HG03342 (cell line): ENCODE measurements around the gene TMEM18.
"Not testable (repeated sequence)": the region's sequence is repeated elsewhere in the genome, so short reads cannot be mapped to it uniquely, and the experiment has no call there.

ENCODE experiments used
- ATAC-seq: cut with Tn5 transposase; IDR thresholded peaks from one replicate; pipeline ENCODE4 v1.9.1; 2021; ENCODE audit warnings: mild to moderate bottlenecking, moderate library complexity; ENCODE audit not compliant: unreplicated experiment

TMEM18 gene

GRCh38 chr2:677056-677958 is at the start of gene TMEM18:
TSS of gene TMEM18 (minus strand) at chr2:677406. CDS start at chr2:677345, 61 bp downstream.
- peak; percentile 48 for ATAC-seq

GRCh38 chr2:726169-726568 is 49.0 kb upstream of the TMEM18 start:
- peak; percentile 74 for ATAC-seq

GRCh38 chr2:725468-725867 is 48.3 kb upstream of the TMEM18 start:
- no peak for ATAC-seq

GRCh38 chr2:723761-724160 is 46.6 kb upstream of the TMEM18 start:
- ATAC-seq, result no peak

GRCh38 chr2:720842-721241 is 43.6 kb upstream of the TMEM18 start:
- no peak for ATAC-seq

GRCh38 chr2:719734-720133 is 42.5 kb upstream of the TMEM18 start:
- no peak for ATAC-seq

GRCh38 chr2:719191-719590 is 42.0 kb upstream of the TMEM18 start:
- no peak for ATAC-seq

- no peak for ATAC-seq
These were observed 40.5 kb upstream of the TMEM18 start for GRCh38 chr2:717661-718060.

- no peak for ATAC-seq
These were observed 38.8 kb upstream of the TMEM18 start for GRCh38 chr2:715854-716560.

GRCh38 chr2:715038-715437 is 37.8 kb upstream of the TMEM18 start:
- ATAC-seq, result peak; percentile 0

GRCh38 chr2:714005-714741 is 37.0 kb upstream of the TMEM18 start:
- peak; percentile 95 for ATAC-seq

- no peak for ATAC-seq
These were observed 33.9 kb upstream of the TMEM18 start for GRCh38 chr2:710867-711665.

GRCh38 chr2:709138-709765 is 32.0 kb upstream of the TMEM18 start:
- ATAC-seq, result no peak

GRCh38 chr2:708667-709066 is 31.5 kb upstream of the TMEM18 start:
- ATAC-seq, result no peak

GRCh38 chr2:705971-706511 is 28.8 kb upstream of the TMEM18 start:
- peak; percentile 96 for ATAC-seq

GRCh38 chr2:702765-703164 is 25.6 kb upstream of the TMEM18 start:
- not testable (repeated sequence) for ATAC-seq

- no peak for ATAC-seq
These were observed 19.9 kb upstream of the TMEM18 start for GRCh38 chr2:696999-697627.

GRCh38 chr2:696463-696862 is 19.3 kb upstream of the TMEM18 start:
- ATAC-seq, result peak; percentile 100

GRCh38 chr2:694906-695510 is 17.8 kb upstream of the TMEM18 start:
- no peak for ATAC-seq
